Mucosa of stomach (tissue), 1 donor: ENCODE results near the gene TMEM94.
A peak's percentile ranks its signal among the peaks of the same experiment; 100 is the strongest.

ENCODE experiments used
- H3K27me3 ChIP-seq: one replicate; pipeline ENCODE4 v1.7.0; 2013; ENCODE audit warnings: mild to moderate bottlenecking, low read length; ENCODE audit not compliant: control insufficient read depth, insufficient read depth
- H3K36me3 ChIP-seq: one replicate; pipeline ENCODE4 v1.7.0; 2013; ENCODE audit warnings: low read length; ENCODE audit not compliant: control insufficient read depth, insufficient read depth
- H3K4me1 ChIP-seq: one replicate; pipeline ENCODE4 v1.7.0; 2013; ENCODE audit warnings: mild to moderate bottlenecking, low read length; ENCODE audit not compliant: control insufficient read depth, insufficient read depth
- H3K4me3 ChIP-seq: one replicate; pipeline ENCODE4 v1.7.0; 2013; ENCODE audit warnings: low read length
- H3K9ac ChIP-seq: one replicate; pipeline ENCODE4 v1.7.0; 2013; ENCODE audit warnings: mild to moderate bottlenecking, low read length, moderate library complexity
- H3K9me3 ChIP-seq: one replicate; pipeline ENCODE4 v1.7.0; 2013; ENCODE audit warnings: mild to moderate bottlenecking, low read length, moderate library complexity; ENCODE audit not compliant: control insufficient read depth
- donor health status: Pancreatic carcinoma.

The TMEM94 gene

DNA sequence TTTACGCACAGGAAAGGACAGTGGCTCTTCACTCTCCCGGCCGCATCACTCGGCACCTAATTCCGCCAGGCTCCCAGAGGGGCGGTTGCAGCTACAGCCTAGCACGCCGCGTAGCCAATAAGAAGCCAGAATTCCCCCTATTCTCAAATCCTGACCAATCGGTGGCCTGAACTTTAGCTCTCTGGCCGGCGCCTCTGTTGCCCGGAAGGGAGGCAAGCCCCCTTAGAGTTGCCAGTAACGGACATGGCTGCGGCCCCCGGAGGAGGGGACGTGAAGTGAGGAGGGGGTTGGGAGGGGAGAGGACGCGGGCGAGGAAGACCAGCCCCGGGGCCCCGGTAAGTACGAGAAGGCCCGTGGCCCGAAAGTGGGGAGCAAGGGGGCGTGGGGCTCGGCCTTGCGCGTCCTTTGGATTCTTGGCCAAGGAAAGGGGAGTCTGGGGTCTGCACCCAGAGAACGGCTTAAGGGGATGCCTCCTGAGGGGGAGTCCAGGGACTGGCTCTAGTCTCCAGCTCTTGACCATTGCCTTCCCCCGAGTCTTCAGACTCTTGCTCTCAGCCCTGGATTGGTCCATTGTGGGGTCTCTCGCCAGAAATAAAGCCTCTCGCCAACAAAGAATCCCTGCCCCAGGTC is at the start of gene TMEM94:
TSS of gene TMEM94 (plus strand) at position 219 of the 630 bp plus-strand sequence. CDS start 15,271 bp downstream, outside the sequence.
- Histone ChIP-seq H3K4me1 (peaks cover 58% of the 10 kb centered on the region), H3K27me3 (no peaks in the 10 kb centered on the region), H3K4me3 (peak within 1 kb of the TSS; percentile 97), H3K36me3 (no peaks in the 10 kb centered on the region), H3K9ac (peak within 1 kb of the TSS; percentile 99), H3K9me3 (no peaks in the 10 kb centered on the region)

GRCh38 chr17:75407655-75408352 is 48.6 kb upstream of the TMEM94 start:
- no peak overlapping the region for H3K4me3 ChIP-seq
- no peaks in the 10 kb centered on the region for H3K9me3 ChIP-seq
- no peaks in the 10 kb centered on the region for H3K36me3 ChIP-seq
- H3K9ac ChIP-seq: no peak overlapping the region
- H3K27me3 ChIP-seq: no peaks in the 10 kb centered on the region
- H3K4me1 ChIP-seq: peaks cover 13% of the 10 kb centered on the region

GRCh38 chr17:75410141-75410540 is 46.3 kb upstream of the TMEM94 start:
- no peak overlapping the region for H3K9ac ChIP-seq
- no peaks in the 10 kb centered on the region for H3K9me3 ChIP-seq
- peaks cover 9% of the 10 kb centered on the region for H3K4me1 ChIP-seq
- H3K4me3 ChIP-seq: no peak overlapping the region
- no peaks in the 10 kb centered on the region for H3K27me3 ChIP-seq
- no peaks in the 10 kb centered on the region for H3K36me3 ChIP-seq

DNA sequence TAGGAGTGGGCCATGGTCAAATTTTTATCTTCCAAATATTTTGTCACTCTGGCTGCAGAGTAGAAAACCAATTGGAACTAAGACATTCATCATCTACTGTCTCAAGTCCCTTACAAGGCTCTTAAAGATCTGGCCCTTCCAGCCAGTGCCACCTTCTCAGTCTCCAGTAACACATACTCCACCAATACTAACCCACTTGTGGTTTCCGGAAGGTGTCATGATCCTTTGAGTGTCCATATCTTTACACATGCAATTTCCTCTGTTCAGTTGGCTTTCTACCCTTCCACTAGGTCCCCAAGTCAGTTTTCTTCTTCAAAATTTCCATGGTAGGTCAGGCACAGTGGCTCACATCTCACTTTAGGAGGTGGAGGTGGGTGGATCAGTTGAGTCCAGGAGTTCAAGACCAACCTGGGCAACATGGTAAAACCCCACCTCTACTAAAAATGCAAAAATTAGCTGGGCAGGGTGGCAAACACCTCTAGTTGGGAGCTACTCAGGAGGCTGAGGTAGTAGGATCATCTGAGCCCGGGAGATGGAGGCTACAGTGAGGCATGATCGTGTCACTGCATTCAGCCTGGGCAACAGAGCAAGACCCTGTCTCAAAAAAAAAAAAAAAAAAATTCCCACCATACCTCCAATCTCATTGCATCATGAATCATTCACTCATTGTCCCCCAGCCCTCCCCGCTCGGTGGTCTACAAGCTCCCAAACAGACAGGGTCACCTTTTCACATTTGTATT is 44.9 kb upstream of the TMEM94 start:
- Histone ChIP-seq H3K4me3 (no peak overlapping the region), H3K9ac (no peak overlapping the region)

DNA sequence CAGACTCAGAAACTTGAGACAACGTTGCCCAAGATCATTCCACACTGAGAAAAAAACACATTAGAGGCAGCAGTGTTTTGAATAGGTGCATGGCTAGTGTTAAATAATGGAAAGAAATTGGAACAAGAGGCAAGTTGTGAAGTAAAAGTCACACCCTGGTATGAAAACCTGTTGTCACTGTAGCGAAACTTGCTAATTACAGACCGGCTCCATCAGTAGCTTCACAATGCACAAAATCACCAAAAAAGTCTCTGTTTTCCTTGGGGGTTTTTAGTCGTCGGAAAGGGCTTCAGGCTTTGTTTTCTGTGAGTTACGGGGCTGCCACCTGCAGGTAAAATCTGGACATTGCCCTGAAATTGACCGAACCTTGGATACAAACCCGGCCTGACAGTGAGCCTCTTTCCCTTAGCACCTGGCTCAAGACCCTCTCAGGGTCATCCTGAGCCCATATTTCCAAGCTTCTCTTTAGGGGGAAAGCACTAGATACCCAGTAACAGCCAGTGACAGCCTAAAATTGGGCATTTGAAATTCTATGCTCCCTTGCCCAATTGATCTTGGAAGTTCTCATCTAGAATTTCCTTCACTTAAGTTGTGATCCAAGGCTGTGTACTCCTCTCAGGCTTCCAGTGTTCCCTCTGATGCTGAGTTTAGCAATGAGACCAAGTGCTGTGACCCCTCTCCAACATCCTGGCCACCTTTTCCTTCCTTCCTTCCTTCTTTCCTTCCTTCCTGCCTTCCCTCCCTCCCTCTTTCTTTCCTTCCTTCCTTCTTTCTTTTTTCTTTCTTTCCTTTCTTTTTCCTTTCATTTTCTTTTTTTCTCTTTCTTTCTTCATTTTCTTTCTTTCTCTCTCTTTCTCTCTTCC is 43.7 kb upstream of the TMEM94 start:
- Histone ChIP-seq H3K9me3 (no peaks in the 10 kb centered on the region), H3K36me3 (no peaks in the 10 kb centered on the region), H3K9ac (no peak overlapping the region), H3K4me1 (no peaks in the 10 kb centered on the region), H3K4me3 (no peak overlapping the region), H3K27me3 (no peaks in the 10 kb centered on the region)

More for the DNA sequence above, 44.9 kb upstream of the TMEM94 start:
- no peaks in the 10 kb centered on the region for H3K27me3 ChIP-seq
- no peaks in the 10 kb centered on the region for H3K9me3 ChIP-seq
- H3K36me3 ChIP-seq: no peaks in the 10 kb centered on the region
- peaks cover 4% of the 10 kb centered on the region for H3K4me1 ChIP-seq

DNA sequence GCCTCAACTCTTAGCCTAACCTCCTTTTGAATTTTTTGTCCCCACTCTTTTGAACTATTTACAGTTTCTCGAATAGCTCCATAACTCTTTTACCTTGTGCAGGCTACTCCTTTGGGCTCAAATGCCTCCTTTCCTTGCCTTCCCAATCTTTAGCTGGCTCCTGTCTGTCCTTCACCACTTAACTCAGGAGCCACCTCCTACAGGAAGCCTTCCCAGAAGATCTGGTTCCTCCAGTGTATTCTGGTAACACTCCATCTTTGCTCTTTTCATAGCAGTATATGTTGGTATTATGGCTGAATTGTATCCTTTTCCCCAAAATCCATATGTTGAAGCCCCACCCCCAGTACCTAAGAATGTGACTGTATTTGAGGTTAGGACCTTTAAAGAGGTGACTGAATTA is 41.9 kb upstream of the TMEM94 start:
- Histone ChIP-seq H3K36me3 (no peaks in the 10 kb centered on the region), H3K9ac (no peak overlapping the region), H3K4me3 (no peak overlapping the region), H3K27me3 (no peaks in the 10 kb centered on the region), H3K4me1 (no peaks in the 10 kb centered on the region), H3K9me3 (no peaks in the 10 kb centered on the region)

GRCh38 chr17:75416006-75416405 is 40.4 kb upstream of the TMEM94 start:
- H3K9me3 ChIP-seq: no peaks in the 10 kb centered on the region
- H3K9ac ChIP-seq: no peak overlapping the region
- no peak overlapping the region for H3K4me3 ChIP-seq
- H3K27me3 ChIP-seq: no peaks in the 10 kb centered on the region
- peaks cover 4% of the 10 kb centered on the region for H3K4me1 ChIP-seq
- no peaks in the 10 kb centered on the region for H3K36me3 ChIP-seq

GRCh38 chr17:75417054-75417580 is 39.3 kb upstream of the TMEM94 start:
- Histone ChIP-seq H3K4me1 (peaks cover 4% of the 10 kb centered on the region), H3K9ac (no peak overlapping the region), H3K36me3 (no peaks in the 10 kb centered on the region), H3K9me3 (no peaks in the 10 kb centered on the region), H3K4me3 (no peak overlapping the region), H3K27me3 (no peaks in the 10 kb centered on the region)

DNA sequence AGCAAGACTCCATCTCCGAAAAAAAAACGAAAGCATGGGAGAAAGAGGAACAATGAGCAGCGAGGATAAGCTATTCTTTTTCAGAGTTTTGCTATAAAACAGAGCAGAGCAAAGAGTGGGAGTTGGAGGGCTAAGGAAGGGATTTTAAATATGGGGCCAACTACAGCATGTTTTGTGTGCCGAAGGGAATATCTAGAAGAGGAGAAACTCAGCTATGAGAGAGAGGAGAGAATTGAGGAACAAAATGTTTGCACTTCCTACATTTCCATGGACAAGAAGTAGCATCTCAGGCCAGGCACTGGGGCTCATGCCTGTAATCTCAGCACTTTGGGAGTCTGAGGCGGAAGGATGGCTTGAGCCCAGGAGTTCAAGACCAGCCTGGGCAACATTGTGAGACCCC is 37.9 kb upstream of the TMEM94 start:
- Histone ChIP-seq H3K27me3 (no peaks in the 10 kb centered on the region), H3K9me3 (no peaks in the 10 kb centered on the region), H3K4me3 (no peak overlapping the region), H3K36me3 (no peaks in the 10 kb centered on the region), H3K9ac (no peak overlapping the region), H3K4me1 (peaks cover 4% of the 10 kb centered on the region)

DNA sequence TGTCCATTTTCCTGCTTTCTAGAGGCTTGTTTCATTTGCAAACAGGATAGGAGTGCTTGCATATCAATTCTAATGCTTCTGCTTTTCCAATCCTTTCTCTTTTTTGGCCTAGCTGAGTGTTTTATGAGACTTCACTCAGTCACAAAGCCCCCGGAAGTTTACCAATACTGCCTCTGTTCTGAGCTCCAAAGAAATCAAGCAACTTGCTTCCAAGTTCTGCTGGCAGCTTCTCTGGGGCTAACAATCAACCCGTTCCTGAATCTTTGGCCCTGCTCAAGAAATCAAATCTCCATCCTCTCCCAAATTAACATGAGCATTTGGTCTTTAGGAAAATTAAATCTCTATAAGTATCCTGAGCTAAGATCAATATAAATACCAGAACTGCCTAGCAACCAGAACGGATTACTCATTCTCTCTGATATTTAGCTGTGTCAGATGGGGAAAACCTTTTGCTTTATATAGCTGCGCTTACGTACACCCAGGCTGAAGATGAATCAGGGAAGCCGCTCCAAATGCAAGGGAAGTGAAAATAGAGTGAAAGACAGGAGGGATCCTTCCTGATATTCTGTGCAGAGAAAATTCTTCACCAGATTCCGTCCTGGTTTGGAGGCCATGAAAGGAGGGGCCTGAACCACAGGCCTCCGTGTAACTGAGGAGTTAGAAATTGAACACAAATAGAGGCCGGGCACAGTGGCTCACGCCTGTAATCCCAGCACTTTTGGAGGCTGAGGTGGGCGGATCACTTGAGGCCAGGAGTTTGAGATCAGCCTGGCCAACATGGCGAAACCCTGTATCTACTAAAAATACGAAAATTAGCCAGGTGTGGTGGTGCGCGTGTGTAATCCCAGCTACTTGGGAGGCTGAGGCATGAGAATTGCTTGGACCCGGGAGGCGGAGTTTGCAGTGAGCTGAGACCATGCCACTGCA is 27.6 kb upstream of the TMEM94 start:
- no peaks in the 10 kb centered on the region for H3K9me3 ChIP-seq
- peaks cover 28% of the 10 kb centered on the region for H3K4me1 ChIP-seq
- peak overlapping the region; percentile 1 for H3K9ac ChIP-seq
- no peak overlapping the region for H3K4me3 ChIP-seq
- no peaks in the 10 kb centered on the region for H3K36me3 ChIP-seq
- no peaks in the 10 kb centered on the region for H3K27me3 ChIP-seq
